GM19351 (cell line): ENCODE measurements around the gene HSP90AB1.

Experiments used
- ATAC-seq: cut with Tn5 transposase; IDR thresholded peaks from one replicate; pipeline ENCODE4 v1.9.1; 2021; ENCODE audit warnings: mild to moderate bottlenecking, moderate library complexity; ENCODE audit not compliant: unreplicated experiment

HSP90AB1 gene

GRCh38 chr6:44253307-44254101, 6.6 kb downstream of the HSP90AB1 start:
- ATAC-seq = no peak

DNA sequence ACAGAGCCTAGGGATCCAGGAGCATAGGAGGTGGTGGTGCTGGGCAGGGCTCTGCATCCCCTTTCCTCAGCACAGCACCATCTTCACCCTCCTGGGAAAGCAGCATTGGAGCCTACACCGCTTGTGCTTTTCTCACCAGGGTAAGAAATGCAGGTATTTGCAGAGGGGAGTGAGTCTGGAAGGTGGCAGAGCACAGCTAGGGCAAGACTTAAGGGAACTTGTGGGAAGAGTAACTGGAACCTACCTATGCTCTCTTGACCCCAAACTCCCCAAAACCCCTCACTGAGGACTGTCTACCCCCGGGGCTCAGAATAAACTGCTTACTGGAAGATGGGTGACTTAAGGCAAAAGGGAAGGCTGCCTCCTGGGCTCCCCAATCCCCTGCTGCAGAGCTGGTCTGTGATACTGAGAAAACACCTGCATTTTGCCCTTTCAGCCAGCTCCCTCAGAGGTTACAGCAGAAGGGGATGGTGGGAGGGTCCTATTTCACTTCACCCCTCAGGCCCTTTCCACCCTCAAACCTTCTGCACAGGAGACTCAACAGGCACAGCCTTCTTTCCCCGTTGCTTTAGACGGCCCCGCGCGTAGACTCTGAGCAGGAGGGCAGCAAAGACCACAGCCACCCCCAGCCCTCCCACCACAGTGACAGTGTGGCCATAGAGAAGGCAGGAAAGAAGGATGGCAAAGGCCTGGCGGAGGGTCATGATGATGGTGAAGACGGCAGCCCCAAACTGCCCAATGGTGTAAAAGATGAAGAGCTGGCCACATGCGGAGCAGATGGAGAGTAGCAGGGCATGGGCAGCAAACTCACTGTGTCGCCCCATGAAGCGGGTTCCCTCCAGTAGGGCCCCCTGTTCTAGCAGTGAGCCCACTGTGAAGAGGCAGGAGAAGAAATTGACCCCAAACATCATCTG, 7.5 kb downstream of the HSP90AB1 start:
- no peak for ATAC-seq

DNA sequence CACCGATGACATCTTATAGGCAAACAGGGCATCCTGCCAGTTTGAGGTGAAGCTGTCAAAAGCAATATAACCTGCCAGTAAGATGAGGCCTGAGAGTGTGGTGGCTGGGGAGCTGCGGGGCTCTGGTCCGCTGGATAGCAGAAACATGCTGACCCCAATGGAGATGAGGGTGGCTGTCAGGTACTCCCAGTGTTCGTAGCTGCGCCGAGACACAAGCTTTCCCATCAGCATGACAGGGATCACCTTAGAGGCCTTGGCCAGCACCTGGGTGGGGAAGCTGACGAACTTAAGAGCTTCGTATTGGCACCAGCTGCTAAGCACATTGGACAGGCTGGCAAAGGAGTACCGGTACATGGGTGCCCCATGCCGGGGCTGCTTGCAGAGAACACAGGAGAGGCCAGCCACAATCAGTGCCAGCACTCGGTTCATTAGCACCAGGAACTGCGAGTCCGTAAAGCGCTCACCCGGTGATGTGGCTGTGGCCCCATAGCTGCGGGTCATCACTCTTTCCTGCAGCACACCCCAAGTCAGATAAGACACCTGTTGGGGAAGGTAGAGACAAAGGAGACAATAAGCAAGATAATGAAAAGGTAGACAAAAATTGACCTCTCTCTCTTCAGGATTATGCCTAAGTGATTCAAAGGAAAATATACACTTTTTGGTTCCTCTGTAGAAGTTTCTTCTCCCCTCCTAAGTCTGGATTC, 8.4 kb downstream of the HSP90AB1 start:
- no peak for ATAC-seq

DNA sequence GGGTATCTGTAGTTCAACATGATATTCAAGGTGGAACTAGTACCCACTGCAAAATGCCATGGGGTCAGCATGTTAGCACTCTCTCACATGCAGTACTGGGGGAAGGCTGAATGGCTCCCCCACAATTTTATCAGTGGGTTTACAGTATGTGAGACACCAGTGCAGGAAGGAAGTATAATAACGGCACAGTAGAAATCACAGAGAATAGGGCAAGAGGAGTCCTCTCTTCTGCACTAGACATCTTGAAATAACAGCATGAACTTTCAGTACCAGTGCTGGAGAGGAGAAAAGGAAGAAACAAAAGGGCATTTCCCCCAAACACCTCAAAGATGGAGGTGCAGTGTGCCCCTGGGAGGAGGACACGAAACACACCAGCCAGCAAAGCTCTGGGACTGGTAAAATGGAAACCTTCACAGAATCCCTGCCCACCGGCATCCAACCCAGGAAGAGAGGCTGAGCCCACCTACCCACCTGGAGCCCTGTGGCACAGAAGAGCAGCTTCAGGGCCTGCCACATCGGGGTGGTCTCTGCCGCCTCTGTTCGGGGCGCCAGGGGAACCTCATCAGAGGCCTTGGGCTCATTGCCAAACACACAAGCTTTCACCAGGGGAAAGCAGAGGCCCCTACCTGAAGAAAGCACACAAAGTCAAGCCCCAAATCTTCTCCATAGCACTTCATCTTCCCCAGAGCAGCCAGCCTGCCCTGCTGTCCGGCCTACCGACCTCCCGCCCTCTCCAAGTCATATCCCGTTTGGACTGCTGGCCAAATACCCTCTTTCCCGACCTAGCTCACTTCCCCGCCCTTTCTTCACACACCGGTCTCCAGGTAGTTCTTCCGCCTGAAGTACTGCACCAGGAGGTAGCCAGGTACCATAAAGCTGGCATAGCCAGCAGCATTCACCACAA, 9.2 kb downstream of the HSP90AB1 start:
- ATAC-seq = no peak

- ATAC-seq = no peak
Observed at GRCh38 chr6:44256775-44257024, 9.8 kb downstream of the HSP90AB1 start.

DNA sequence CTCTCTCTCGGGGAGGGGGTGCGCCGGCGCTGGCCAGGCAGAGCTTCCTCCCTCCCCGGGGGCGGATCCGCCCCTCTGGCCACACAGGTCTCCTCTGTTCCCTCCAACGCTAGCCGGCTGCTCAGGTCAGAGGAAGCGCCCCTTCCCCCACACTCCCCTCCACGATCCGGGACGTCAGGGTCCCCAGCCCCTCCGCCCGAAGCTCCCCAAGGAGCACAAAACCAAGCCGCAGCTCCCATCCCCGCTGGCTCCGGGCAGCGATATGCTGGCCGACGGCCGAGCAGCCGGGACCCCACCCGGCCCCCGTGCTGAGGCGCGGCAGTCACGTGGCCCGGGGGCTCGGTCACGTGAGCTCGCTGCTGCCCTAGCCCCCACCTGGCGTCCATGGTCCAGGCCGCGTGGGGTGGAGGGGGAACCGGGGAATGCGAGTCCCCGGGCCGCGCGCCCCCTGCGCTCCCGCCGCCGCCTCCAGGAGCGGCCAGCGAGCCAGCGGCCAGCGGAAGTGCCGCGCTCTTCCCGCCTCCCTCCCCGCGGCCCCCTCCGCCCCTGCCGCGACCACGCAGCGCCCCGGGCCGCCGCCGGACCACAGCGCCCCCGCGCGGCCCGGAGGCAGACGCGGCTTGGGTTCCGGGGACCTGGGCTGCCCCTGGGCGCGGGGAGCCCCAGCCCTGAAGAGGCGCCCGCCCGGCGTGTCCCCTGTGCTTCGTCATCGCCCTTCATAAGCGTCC, 10.3 kb downstream of the HSP90AB1 start, which contains the start of gene SLC35B2:
Gene SLC35B2, minus strand, starts transcription at position 504 of the 728 bp plus-strand sequence. Its CDS starts 118 bp downstream, at position 386.
- ATAC-seq = peak; percentile 53

- peak; percentile 25 for ATAC-seq
Observed at GRCh38 chr6:44257753-44258324, 10.9 kb downstream of the HSP90AB1 start.

DNA sequence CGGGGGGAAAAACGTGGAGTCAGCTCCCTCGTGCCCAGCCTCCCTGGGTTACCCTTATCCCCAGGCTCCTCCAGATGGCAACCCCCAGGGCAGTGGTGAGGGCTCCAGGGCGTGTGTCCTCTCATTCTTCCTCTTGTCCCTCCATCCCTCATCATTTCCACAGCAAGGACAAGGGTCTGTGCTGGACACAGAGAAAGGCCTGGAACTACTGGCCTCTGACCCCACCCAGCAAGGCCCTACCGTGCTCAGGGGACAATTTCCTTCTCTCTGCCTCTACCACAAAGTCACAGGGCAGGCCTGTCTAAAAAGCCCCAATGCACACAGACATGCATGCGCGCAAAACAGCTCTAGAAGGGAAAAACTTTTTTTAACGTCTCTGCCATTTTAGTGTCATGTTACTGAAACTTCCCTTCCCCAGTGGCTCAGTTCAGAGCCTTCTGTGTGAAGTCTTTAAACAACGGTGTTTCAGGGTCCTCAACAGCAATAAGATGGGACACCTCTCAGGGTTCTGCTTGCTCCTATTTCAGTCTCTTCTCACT, 11.5 kb downstream of the HSP90AB1 start:
- ATAC-seq = no peak

- no peak for ATAC-seq
Observed at GRCh38 chr6:44258921-44259320, 12.0 kb downstream of the HSP90AB1 start.

DNA sequence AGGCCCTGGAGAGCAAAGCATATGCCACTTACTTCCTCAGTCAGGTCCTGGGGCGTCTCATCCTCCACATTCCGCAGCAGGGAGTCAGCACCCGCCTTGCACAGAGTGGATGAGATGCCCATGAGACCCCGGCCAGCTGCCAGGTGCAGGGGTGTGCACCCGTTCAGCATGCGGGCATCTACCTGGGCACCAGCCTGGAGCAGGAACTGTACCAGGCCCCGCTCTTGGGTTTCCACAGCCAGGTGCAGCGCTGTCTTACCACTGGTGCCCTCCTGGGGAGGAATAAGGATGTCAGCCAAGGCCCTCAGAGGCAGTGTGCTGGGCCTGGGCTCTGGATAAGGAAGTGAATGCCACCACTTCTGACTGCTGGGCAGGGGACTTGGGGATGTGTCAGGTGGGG, 13.1 kb downstream of the HSP90AB1 start:
- ATAC-seq = no peak

- ATAC-seq = no peak
Observed at GRCh38 chr6:44260451-44261297, 13.8 kb downstream of the HSP90AB1 start.

DNA sequence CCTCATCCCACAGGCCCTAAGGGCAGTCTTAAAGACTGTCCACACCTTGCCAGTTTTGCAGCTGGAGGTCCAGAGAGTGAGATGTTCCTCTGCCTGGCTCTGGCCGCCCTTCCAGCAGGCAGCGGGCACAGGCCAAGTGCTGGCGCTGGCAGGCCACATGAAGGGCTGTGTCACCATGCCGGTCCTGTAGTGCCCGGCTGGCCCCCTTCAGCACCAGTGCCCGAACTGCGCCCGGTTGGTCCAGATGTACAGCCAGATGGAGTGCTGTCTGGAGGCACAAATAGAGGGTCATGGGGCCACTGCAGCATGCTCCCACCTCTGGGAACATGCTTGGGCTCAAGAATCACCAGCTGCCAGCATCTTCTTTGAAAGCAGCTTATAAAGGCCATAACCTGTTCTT, 14.7 kb downstream of the HSP90AB1 start:
- no peak for ATAC-seq

- no peak for ATAC-seq
Observed at GRCh38 chr6:44262467-44263353, 15.8 kb downstream of the HSP90AB1 start.

DNA sequence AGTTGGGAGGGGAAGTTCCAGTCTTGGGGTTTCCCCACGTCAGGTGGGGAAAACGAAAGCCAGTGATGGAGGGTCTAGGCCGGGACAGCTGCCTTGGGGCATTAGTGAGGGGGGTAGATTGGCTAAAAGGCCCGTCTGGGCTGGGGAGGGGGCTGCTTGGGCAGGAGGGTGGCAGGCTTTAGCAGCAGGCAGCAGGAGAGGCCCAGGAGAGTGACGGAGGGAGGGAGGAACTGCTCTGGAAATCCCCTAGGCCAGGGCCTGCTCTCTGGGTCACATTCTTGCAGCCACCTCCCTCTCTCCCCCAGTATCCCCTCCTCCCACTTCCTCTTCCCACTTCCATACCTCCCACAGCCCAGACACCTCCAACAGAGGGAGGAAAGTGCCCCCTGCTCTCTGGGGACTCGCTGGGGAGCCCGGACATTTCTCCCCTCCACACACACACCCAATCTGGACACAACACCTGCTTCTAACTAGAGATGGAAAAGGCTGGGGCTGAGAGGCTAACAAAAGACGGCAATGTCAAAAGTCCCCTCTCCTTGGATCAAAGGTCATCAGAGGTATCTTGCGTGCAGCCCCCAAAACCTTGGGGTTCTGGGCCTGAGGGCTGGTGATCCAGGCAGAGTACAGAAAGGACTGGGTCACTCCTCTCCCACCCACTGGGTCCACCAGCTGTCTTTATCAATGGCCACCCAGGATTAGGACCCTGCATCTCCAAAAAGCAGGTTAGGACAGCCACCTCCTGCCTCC, 16.6 kb downstream of the HSP90AB1 start:
- no peak for ATAC-seq

- peak; percentile 35 for ATAC-seq
Observed at GRCh38 chr6:44264154-44265006, 17.5 kb downstream of the HSP90AB1 start.
